WTC11 (cell line): ENCODE data around the gene GMPR.

Experiments
- ATF1 ChIP-seq: sonication (generic); formaldehyde crosslinking; IDR thresholded peaks from 2 replicates; pipeline ENCODE4 v1.8.1; 2023; ENCODE audit warnings: mild to moderate bottlenecking, moderate library complexity, missing genetic modification reagents
- ATF2 ChIP-seq: sonication (generic); formaldehyde crosslinking; IDR thresholded peaks from 2 replicates; pipeline ENCODE4 v1.8.1; 2022; ENCODE audit warnings: low read depth, missing genetic modification reagents, borderline replicate concordance
- CTCF ChIP-seq: fragments of 200-600 bp; IDR thresholded peaks from 2 replicates; pipeline ENCODE4 v1.8.0; 2022; ENCODE audit warnings: antibody characterized with exemption
- FOXP4 ChIP-seq: sonication (generic); formaldehyde crosslinking; IDR thresholded peaks from 2 replicates; pipeline ENCODE4 v1.8.0; 2022; ENCODE audit warnings: mild to moderate bottlenecking, missing genetic modification reagents
- GRHL2 ChIP-seq: fragments of 250-450 bp; sonication (Bioruptor Pico); IDR thresholded peaks from 2 replicates; pipeline ENCODE4 v1.8.0; 2022; ENCODE audit warnings: mild to moderate bottlenecking, moderate library complexity; ENCODE audit not compliant: insufficient replicate concordance, severe bottlenecking
- MAX ChIP-seq: sonication (generic); formaldehyde crosslinking; IDR thresholded peaks from 2 replicates; pipeline ENCODE4 v1.8.0; 2022; ENCODE audit warnings: mild to moderate bottlenecking, missing genetic modification reagents
- NFYB ChIP-seq: sonication (generic); formaldehyde crosslinking; conservative IDR thresholded peaks from 2 replicates; pipeline ENCODE4 v1.8.0; 2022; ENCODE audit warnings: low read depth, missing genetic modification reagents
- PREB ChIP-seq: sonication (generic); formaldehyde crosslinking; IDR thresholded peaks from 2 replicates; pipeline ENCODE4 v1.8.1; 2022; ENCODE audit warnings: mild to moderate bottlenecking, missing genetic modification reagents, moderate library complexity, borderline replicate concordance
- RELA ChIP-seq: sonication (generic); formaldehyde crosslinking; IDR thresholded peaks from 2 replicates; pipeline ENCODE4 v1.8.1; 2022; ENCODE audit warnings: missing genetic modification reagents, mild to moderate bottlenecking, borderline replicate concordance
- SP1 ChIP-seq: sonication (generic); formaldehyde crosslinking; conservative IDR thresholded peaks from 2 replicates; pipeline ENCODE4 v1.8.1; 2022; ENCODE audit warnings: missing genetic modification reagents
- TEAD4 ChIP-seq: sonication (generic); formaldehyde crosslinking; IDR thresholded peaks from 2 replicates; pipeline ENCODE4 v1.8.0; 2022; ENCODE audit warnings: mild to moderate bottlenecking, missing genetic modification reagents
- USF2 ChIP-seq: sonication (generic); formaldehyde crosslinking; IDR thresholded peaks from 2 replicates; pipeline ENCODE4 v1.8.1; 2023; ENCODE audit warnings: mild to moderate bottlenecking, missing genetic modification reagents, moderate library complexity
- ZBTB43 ChIP-seq: sonication (generic); formaldehyde crosslinking; IDR thresholded peaks from 2 replicates; pipeline ENCODE4 v1.8.1; 2023; ENCODE audit warnings: mild to moderate bottlenecking, missing genetic modification reagents
- ZNF121 ChIP-seq: sonication (generic); formaldehyde crosslinking; IDR thresholded peaks from 2 replicates; pipeline ENCODE4 v1.8.0; 2023; ENCODE audit warnings: missing genetic modification reagents

- TF ChIP-seq FOXP4, result no peak
- no peak for TF ChIP-seq ATF2 (CRISPR knock-in tag)
- TF ChIP-seq TEAD4 (CRISPR knock-in tag), result no peak
- TF ChIP-seq USF2 (CRISPR knock-in tag), result no peak
- TF ChIP-seq GRHL2, result no peak
- no peak for TF ChIP-seq CTCF
- TF ChIP-seq ZNF121, result no peak
- TF ChIP-seq NFYB (CRISPR knock-in tag), result no peak
- TF ChIP-seq SP1, result no peak
- no peak for TF ChIP-seq ATF1 (CRISPR knock-in tag)
- TF ChIP-seq ZBTB43 (CRISPR knock-in tag), result no peak
- TF ChIP-seq MAX (CRISPR knock-in tag), result no peak
- TF ChIP-seq RELA (CRISPR knock-in tag), result no peak
- TF ChIP-seq PREB, result no peak
These were observed 11.3 kb upstream of the GMPR start for GRCh38 chr6:16227048-16227562.
